GM12878 (cell line): ENCODE measurements around the gene MEI1.

ENCODE experiments used
- ASH2L ChIP-seq: fragments of 300-600, 200-600 bp; sonication (generic); IDR thresholded peaks from 2 replicates; pipeline ENCODE4 v1.6.1; 2017; ENCODE audit warnings: low read depth, mild to moderate bottlenecking, borderline replicate concordance
- CTCF ChIP-seq, 3 experiments: IDR thresholded peaks in 2 of 3; conservative IDR thresholded peaks in 1 of 3; 2 replicates each; pipeline ENCODE4 v1.5.1; 2011; ENCODE audit warnings: low read depth in 3 of 3, low read length in 3 of 3, mild to moderate bottlenecking in 3 of 3, control low read depth in 2 of 3, moderate library complexity in 2 of 3, inconsistent platforms in 1 of 3, mixed read lengths in 1 of 3; ENCODE audit not compliant: control insufficient read depth in 2 of 3, insufficient read depth in 1 of 3; ENCODE audit errors: extremely low read depth in 1 of 3
- MAX ChIP-seq: IDR thresholded peaks from 2 replicates; pipeline ENCODE4 v1.6.1; 2012; ENCODE audit warnings: low read depth, low read length, improper control_type of control experiment
- MXI1 ChIP-seq: fragments of 150-350 bp; IDR thresholded peaks from 2 replicates; pipeline ENCODE4 v1.6.1; 2011; ENCODE audit warnings: low read depth, mild to moderate bottlenecking, inconsistent platforms, low read length, improper control_type of control experiment
- MYC ChIP-seq: IDR thresholded peaks from 2 replicates; pipeline ENCODE4 v1.6.1; 2011; ENCODE audit warnings: mild to moderate bottlenecking, low read length, moderate library complexity, inconsistent platforms; ENCODE audit not compliant: insufficient read depth, insufficient replicate concordance, insufficient read length, severe bottlenecking
- NR2C2 ChIP-seq: IDR thresholded peaks from 2 replicates; pipeline ENCODE4 v1.6.1; 2011; ENCODE audit warnings: borderline replicate concordance, low read depth; ENCODE audit not compliant: control insufficient read depth, insufficient read length
- POLR2A ChIP-seq: IDR thresholded peaks from 2 replicates; pipeline ENCODE4 v1.6.1; 2011; ENCODE audit warnings: low read depth, mild to moderate bottlenecking, low read length
- ZSCAN29 ChIP-seq: fragments of 450-650 bp; IDR thresholded peaks from 2 replicates; pipeline ENCODE4 v1.6.1; 2017; ENCODE audit warnings: mild to moderate bottlenecking, moderate library complexity

- TF ChIP-seq MYC (no peak), ZSCAN29 (no peak), MXI1 (no peak), POLR2A (peak; percentile 31; the same call in 1 of the 2 replicates), NR2C2 (no peak), MAX (no peak), CTCF (IDR thresholded peaks at IDR 0.05 in 2 of 3, conservative IDR thresholded peaks at IDR 0.05 in 1 of 3; ENCODE audit: control insufficient read depth in 2 of 3, extremely low read depth in 1 of 3, insufficient read depth in 1 of 3, low read depth in 3 of 3, low read length in 3 of 3) (no peak), ASH2L (no peak)
These were observed 127.4 kb downstream of the MEI1 start for GRCh38 chr22:41826430-41827383.
